Testis (tissue), 2 donors: ENCODE results near the gene MIR17HG.

Experiments used
- POLR2A ChIP-seq: fragments of 450-650 bp; IDR thresholded peaks from one replicate; pipeline ENCODE4 v1.6.1; 2017; ENCODE audit warnings: antibody characterized with exemption, mild to moderate bottlenecking, moderate library complexity
- TF ChIP-seq, protein P1 (sequence below), 3 experiments: fragments of 450-650 bp in 2 of 3; fragments of 200-600 bp in 1 of 3; sonication (generic) in 1 of 3; IDR thresholded peaks; one replicate each; pipeline ENCODE4 v1.5.1; 2016 to 2019; ENCODE audit warnings: antibody characterized with exemption in 3 of 3, mild to moderate bottlenecking in 2 of 3, moderate library complexity in 1 of 3

DNA sequence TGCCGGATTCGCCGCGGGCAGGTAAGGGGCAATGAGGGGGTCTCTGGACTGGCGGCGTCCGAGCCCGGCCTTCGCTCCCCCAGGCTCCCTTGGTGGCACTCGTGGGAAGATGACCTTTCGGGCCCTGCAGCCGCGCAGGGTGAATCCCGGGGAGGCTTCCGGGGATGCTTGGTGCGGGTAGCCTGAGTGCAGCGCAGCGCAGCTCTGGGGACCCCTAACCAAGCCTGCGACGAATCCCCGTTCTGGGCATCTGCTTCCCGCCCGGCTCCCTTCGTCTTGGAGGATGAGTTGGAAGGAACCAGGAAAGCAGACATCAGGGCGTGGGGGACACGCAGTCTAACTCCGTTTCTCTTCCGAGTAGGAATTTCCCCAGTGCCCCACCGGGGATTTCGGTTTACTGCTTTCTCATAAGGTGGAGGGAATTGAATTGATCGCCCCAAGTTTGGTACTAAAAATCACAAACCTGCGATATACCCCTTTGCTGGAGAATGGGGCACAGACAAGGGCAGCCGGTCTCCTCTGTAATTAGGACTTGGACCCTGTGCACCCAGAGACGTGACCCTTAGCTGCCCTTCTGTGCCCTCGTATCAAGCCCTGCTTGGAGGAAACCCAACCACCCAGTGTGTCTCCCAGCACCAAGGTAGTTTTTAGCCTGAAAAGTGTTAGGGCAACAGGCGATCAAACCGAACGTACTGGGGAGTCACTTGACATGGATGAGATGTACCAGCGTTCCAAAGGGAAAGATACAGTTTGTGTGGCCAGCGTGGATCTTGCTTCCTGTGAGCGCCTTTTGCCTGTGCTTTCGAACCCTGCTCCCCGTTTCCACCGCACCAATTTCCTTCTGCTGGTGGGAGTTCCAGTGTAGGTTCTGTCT lies 51.9 kb downstream of the MIR17HG start:
- TF ChIP-seq, protein P1, sequence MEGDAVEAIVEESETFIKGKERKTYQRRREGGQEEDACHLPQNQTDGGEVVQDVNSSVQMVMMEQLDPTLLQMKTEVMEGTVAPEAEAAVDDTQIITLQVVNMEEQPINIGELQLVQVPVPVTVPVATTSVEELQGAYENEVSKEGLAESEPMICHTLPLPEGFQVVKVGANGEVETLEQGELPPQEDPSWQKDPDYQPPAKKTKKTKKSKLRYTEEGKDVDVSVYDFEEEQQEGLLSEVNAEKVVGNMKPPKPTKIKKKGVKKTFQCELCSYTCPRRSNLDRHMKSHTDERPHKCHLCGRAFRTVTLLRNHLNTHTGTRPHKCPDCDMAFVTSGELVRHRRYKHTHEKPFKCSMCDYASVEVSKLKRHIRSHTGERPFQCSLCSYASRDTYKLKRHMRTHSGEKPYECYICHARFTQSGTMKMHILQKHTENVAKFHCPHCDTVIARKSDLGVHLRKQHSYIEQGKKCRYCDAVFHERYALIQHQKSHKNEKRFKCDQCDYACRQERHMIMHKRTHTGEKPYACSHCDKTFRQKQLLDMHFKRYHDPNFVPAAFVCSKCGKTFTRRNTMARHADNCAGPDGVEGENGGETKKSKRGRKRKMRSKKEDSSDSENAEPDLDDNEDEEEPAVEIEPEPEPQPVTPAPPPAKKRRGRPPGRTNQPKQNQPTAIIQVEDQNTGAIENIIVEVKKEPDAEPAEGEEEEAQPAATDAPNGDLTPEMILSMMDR (IDR thresholded peaks at IDR 0.05): no peak
- no peak for TF ChIP-seq POLR2A
